Measurements from ENCODE around the gene PTS. TPM values are rescaled to one million over a fixed set of nuclear protein-coding genes. Genes with fewer than 3 reads are reported as not detected.

The PTS gene
- total RNA-seq, 3 donors from 2014 or later = 21.8 to 40.4 (median 38.7) TPM

DNA sequence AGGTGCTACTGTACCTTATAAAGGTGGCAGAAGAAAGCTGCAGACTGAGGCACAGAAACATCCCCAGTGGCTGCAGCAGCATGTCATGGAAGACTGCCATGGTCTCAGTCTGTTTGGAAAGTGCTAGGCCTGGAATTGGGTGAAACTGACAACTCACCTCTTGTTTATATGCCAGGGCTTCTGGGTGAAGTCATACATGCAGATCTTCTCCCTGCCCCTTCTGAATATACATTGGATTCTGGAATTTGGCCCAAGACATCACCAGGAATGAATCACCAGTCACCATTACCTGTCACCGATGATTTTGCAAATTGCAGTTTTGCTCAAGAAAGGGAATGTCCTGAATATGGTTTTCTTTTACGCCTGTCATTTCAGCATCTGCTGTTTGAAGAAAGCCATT lies 34.3 kb downstream of the PTS start, which contains the start of gene PLET1:
Gene PLET1, minus strand, starts transcription at position 371 of the 400 bp plus-strand sequence. Its CDS starts 271 bp downstream, at position 100.
- Histone ChIP-seq H3K4me1 (no peaks in the 10 kb centered on the region), H3K27ac (no peak within 1 kb of the TSS), H3K36me3 (no peaks in the 10 kb centered on the region), H3K9me3 (no peaks in the 10 kb centered on the region), H3K4me3 (no peak within 1 kb of the TSS), H3K27me3 (no peaks in the 10 kb centered on the region)
- intact Hi-C loops (cut with DNase I; ENCODE audit: low total_unique reads) = no loop called here
- no peak for DNase-seq (ENCODE audit: low spot score in 2 of 2)
- TF ChIP-seq POLR2AphosphoS5 (IDR thresholded peaks at IDR 0.05) (no peak), CTCF (IDR thresholded peaks at IDR 0.05) (no peak), POLR2A (IDR thresholded peaks at IDR 0.05) (no peak)

DNA sequence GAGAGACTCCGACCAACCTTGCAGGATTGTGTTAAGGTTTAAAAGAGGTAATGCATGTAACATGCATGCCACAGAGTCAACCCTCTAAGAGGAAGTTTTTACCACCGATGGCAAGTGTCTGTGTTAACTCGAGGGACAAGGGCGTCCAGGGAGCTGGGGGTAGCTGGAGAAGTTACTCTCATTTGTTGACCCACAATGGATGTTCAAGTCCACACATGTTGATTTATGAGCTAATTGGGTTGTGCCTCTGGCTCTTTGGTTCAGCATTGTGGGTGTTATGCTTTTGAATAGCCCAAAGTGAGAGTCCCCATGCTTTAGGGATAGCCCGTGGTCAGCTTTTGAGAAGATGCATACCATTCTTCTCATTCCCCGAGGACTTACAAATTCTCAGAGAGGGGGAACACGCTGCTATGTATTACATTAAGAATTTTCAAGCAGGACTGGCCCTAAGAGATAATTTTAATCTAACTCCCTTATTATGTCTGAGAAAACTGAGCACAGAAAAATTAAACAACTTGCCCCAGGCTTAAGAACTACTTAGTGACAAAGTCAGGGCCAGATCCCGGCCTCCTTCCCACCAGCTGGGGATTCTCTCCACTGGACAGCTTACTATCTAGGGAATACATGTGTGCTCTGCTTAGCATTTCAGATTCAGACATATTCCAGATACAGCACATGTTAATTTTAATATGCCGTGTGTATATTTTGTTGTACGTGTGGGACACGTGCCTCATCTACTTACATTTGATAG lies 39.6 kb downstream of the PTS start:
- H3K9me3 ChIP-seq = no peaks in the 10 kb centered on the region
- H3K27ac ChIP-seq = no peak overlapping the region
- no peaks in the 10 kb centered on the region for H3K27me3 ChIP-seq
- intact Hi-C loops (cut with DNase I; ENCODE audit: low total_unique reads) = no loop called here
- H3K4me3 ChIP-seq = no peak overlapping the region
- no peaks in the 10 kb centered on the region for H3K4me1 ChIP-seq
- H3K36me3 ChIP-seq = no peaks in the 10 kb centered on the region
- no peak for DNase-seq (ENCODE audit: low spot score in 2 of 2)
- TF ChIP-seq POLR2AphosphoS5 (IDR thresholded peaks at IDR 0.05) (no peak), POLR2A (IDR thresholded peaks at IDR 0.05) (no peak), CTCF (IDR thresholded peaks at IDR 0.05) (no peak)

DNA sequence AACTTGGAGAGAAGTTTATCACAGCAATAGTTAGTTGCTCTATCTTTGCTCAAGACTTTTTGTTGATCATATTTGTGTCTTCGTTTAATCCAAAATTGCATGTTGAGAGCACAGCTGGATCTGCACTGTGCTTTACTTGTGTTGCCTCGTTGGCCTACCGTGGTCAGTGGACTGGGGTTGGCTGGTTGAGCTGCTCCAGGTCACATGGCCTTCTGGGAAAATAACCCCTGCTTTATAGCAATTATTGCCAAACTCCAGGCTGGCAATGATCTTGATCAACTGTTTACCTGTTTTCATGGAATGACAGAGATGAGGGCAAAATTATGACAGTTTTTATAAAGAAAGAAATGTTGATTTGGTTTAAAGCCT lies 40.2 kb downstream of the PTS start:
- no peak overlapping the region for H3K27ac ChIP-seq
- no peak for TF ChIP-seq CTCF (IDR thresholded peaks at IDR 0.05)
- H3K36me3 ChIP-seq = no peaks in the 10 kb centered on the region
- intact Hi-C loops (cut with DNase I; ENCODE audit: low total_unique reads) = no loop called here
- no peak for DNase-seq (ENCODE audit: low spot score in 2 of 2)
- no peaks in the 10 kb centered on the region for H3K9me3 ChIP-seq
- H3K4me1 ChIP-seq = no peaks in the 10 kb centered on the region
- no peak overlapping the region for H3K4me3 ChIP-seq
- H3K27me3 ChIP-seq = no peaks in the 10 kb centered on the region

- H3K4me3 ChIP-seq = no peak overlapping the region
- no peaks in the 10 kb centered on the region for H3K4me1 ChIP-seq
- TF ChIP-seq POLR2A (IDR thresholded peaks at IDR 0.05) (no peak), CTCF (IDR thresholded peaks at IDR 0.05) (no peak), POLR2AphosphoS5 (IDR thresholded peaks at IDR 0.05) (no peak)
- no peak for DNase-seq (ENCODE audit: low spot score in 2 of 2)
- H3K36me3 ChIP-seq = no peaks in the 10 kb centered on the region
- intact Hi-C loops (cut with DNase I; ENCODE audit: low total_unique reads) = no loop called here
- no peaks in the 10 kb centered on the region for H3K27me3 ChIP-seq
- no peaks in the 10 kb centered on the region for H3K9me3 ChIP-seq
- H3K27ac ChIP-seq = no peak overlapping the region
Measured at GRCh38 chr11:112267188-112267591, 41.0 kb downstream of the PTS start.

DNA sequence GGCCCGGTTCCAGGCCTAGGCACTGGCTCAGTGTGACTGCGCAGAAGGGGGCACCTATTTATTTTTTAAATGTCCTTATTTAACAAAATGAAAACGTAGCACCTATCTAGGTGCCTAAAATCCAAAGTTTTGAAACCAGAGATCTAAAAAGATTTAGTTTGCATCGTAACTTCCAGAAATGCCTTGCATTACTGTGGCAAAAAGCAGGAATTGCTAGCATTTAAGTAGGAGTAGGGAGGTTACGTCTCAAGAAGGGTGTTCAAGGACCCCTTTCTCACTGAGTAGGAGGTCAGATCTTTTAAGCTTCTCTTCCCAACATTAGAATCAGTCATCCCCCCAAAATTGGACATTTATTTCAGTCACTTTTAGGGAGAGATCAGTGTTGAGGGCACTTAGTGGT lies 42.2 kb downstream of the PTS start:
- no peak for DNase-seq (ENCODE audit: low spot score in 2 of 2)
- H3K4me3 ChIP-seq = no peak overlapping the region
- TF ChIP-seq POLR2A (IDR thresholded peaks at IDR 0.05) = no peak
- no peaks in the 10 kb centered on the region for H3K4me1 ChIP-seq
- intact Hi-C loops (cut with DNase I; ENCODE audit: low total_unique reads) = no loop called here
- no peak overlapping the region for H3K27ac ChIP-seq
- no peaks in the 10 kb centered on the region for H3K36me3 ChIP-seq
- H3K9me3 ChIP-seq = no peaks in the 10 kb centered on the region
- no peaks in the 10 kb centered on the region for H3K27me3 ChIP-seq
